Measurements from ENCODE around the gene YPEL2. TPM values are rescaled to one million over a fixed set of nuclear protein-coding genes. Genes with fewer than 3 reads are reported as not detected.
A peak's percentile ranks its signal among the peaks of the same experiment; 100 is the strongest.

YPEL2 gene
- total RNA-seq, 1 donor from 2014 or later = 16.7 TPM

GRCh38 chr17:59353106-59353854, 21.8 kb downstream of the YPEL2 start:
- Histone ChIP-seq H3K4me1 (peaks cover 40% of the 10 kb centered on the region), H3K36me3 (peaks cover 0 to 5% of the 10 kb centered on the region in 2 donors), H3K9me3 (no peaks in the 10 kb centered on the region), H3K27me3 (no peaks in the 10 kb centered on the region), H3K4me3 (no peak overlapping the region), H3K27ac (no peak overlapping the region)
- TF ChIP-seq POLR2AphosphoS5 (IDR thresholded peaks at IDR 0.05; ENCODE audit: insufficient read depth in 1 of 2, low read depth in 1 of 2) (no peak), CTCF (IDR thresholded peaks at IDR 0.05) (no peak), POLR2A (IDR thresholded peaks at IDR 0.05) (no peak)
- intact Hi-C loops (cut with DNase I) = no loop called here
- DNase-seq (ENCODE audit: extremely low spot score in 2 of 2) = no peak

- Histone ChIP-seq H3K4me1 (peaks cover 40% of the 10 kb centered on the region), H3K4me3 (no peak overlapping the region), H3K27ac (no peak overlapping the region), H3K36me3 (peaks cover 0 to 5% of the 10 kb centered on the region in 2 donors), H3K9me3 (no peaks in the 10 kb centered on the region), H3K27me3 (no peaks in the 10 kb centered on the region)
- TF ChIP-seq CTCF (IDR thresholded peaks at IDR 0.05) = no peak
- TF ChIP-seq POLR2A (IDR thresholded peaks at IDR 0.05) = no peak
- TF ChIP-seq POLR2AphosphoS5 (IDR thresholded peaks at IDR 0.05; ENCODE audit: insufficient read depth in 1 of 2, low read depth in 1 of 2) = no peak
- intact Hi-C loops (cut with DNase I) = no loop called here
- no peak for DNase-seq (ENCODE audit: extremely low spot score in 2 of 2)
Measured at GRCh38 chr17:59353936-59354755, 22.7 kb downstream of the YPEL2 start.

DNA sequence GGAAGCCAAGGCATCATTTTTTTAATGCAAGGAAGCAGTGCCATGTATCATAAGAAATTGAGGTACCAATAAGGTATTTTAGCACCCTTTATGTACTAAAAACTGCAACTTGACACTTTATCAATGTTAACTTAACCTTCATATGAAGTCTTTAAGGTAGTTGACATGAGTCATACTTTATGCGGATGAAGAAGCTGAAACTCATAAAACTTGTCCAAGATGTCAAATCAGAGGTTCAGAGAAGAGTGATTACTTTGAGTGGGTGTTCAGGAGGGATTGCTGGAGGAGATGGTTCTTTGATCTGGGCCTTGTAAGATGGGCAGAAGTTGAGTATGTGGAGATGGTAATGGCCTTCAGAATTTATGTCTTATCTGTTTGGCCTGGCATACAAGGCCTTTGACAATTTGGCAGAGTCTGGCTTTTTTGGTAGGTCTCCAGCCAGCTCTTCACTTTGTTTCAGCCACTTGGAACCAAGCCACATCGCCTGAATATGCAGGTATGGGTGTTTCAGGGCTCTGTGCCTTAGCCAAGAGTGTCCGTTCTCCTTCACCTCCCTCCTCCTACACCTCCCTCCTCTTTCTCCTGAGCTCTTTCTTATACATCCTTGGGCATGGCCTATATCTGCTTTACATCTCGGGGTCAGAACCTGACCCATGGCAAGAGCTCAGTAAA, 23.7 kb downstream of the YPEL2 start:
- peaks cover 0 to 5% of the 10 kb centered on the region in 2 donors for H3K36me3 ChIP-seq
- DNase-seq (ENCODE audit: extremely low spot score in 2 of 2) = no peak
- H3K4me1 ChIP-seq = peaks cover 40% of the 10 kb centered on the region
- H3K9me3 ChIP-seq = no peaks in the 10 kb centered on the region
- TF ChIP-seq POLR2AphosphoS5 (IDR thresholded peaks at IDR 0.05; ENCODE audit: insufficient read depth in 1 of 2, low read depth in 1 of 2) = no peak
- no peak for TF ChIP-seq POLR2A (IDR thresholded peaks at IDR 0.05)
- no peak for TF ChIP-seq CTCF (IDR thresholded peaks at IDR 0.05)
- intact Hi-C loops (cut with DNase I) = no loop called here
- H3K27ac ChIP-seq = peak overlapping the region; percentile 21
- no peak overlapping the region for H3K4me3 ChIP-seq
- H3K27me3 ChIP-seq = no peaks in the 10 kb centered on the region

- H3K4me1 ChIP-seq = peaks cover 43% of the 10 kb centered on the region
- TF ChIP-seq POLR2AphosphoS5 (IDR thresholded peaks at IDR 0.05; ENCODE audit: insufficient read depth in 1 of 2, low read depth in 1 of 2) = no peak
- no peak for TF ChIP-seq CTCF (IDR thresholded peaks at IDR 0.05)
- H3K27ac ChIP-seq = peak overlapping the region; percentile 21
- no peak for DNase-seq (ENCODE audit: extremely low spot score in 2 of 2)
- peaks cover 0 to 5% of the 10 kb centered on the region in 2 donors for H3K36me3 ChIP-seq
- intact Hi-C loops (cut with DNase I) = no loop called here
- H3K9me3 ChIP-seq = no peaks in the 10 kb centered on the region
- H3K27me3 ChIP-seq = no peaks in the 10 kb centered on the region
- H3K4me3 ChIP-seq = no peak overlapping the region
Measured at GRCh38 chr17:59355702-59356325, 24.4 kb downstream of the YPEL2 start.
